Measurements from ENCODE around the gene NUAK2.
A peak's percentile ranks its signal among the peaks of the same experiment; 100 is the strongest.

DNA sequence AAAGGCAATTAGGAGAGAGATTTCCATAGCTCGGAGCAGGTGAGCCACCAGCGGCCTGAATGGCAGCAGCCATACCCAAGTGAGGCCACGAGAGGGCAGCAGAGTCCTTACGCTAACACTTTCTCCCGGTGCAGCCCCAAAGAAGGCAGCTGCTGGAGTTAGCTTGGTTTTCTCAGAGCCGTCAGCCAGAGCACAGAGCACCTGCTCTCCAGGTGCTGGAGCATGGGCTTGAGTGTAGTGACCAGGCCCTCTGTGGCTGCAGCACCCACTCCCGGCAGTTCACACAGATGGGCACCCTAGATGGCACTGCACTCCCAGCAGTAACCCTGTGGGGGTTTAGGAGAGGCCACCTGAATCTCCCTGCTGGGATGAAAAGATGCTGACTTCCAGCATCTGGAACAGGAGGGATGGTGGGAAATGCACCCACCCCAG is 48.0 kb downstream of the NUAK2 start:
- TF ChIP-seq POLR2A (IDR thresholded peaks at IDR 0.05) = no peak
- TF ChIP-seq, protein P1, sequence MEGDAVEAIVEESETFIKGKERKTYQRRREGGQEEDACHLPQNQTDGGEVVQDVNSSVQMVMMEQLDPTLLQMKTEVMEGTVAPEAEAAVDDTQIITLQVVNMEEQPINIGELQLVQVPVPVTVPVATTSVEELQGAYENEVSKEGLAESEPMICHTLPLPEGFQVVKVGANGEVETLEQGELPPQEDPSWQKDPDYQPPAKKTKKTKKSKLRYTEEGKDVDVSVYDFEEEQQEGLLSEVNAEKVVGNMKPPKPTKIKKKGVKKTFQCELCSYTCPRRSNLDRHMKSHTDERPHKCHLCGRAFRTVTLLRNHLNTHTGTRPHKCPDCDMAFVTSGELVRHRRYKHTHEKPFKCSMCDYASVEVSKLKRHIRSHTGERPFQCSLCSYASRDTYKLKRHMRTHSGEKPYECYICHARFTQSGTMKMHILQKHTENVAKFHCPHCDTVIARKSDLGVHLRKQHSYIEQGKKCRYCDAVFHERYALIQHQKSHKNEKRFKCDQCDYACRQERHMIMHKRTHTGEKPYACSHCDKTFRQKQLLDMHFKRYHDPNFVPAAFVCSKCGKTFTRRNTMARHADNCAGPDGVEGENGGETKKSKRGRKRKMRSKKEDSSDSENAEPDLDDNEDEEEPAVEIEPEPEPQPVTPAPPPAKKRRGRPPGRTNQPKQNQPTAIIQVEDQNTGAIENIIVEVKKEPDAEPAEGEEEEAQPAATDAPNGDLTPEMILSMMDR (IDR thresholded peaks at IDR 0.05) = peak; percentile 96 to 98 (median 98)

All from uterus (tissue), 2 donors.